Measurements from ENCODE around the gene ANP32A. TPM values are rescaled to one million over a fixed set of nuclear protein-coding genes. Genes with fewer than 3 reads are reported as not detected.

ANP32A gene
- total RNA-seq, 6 experiments from 2014 or later, result 95.7 to 130 (median 118) TPM

- no peak overlapping the region for H3K4me3 Mint-ChIP-seq
- H3K4me1 Mint-ChIP-seq (ENCODE audit: low read depth), result no peaks in the 10 kb centered on the region
- no peaks in the 10 kb centered on the region for H3K9me3 Mint-ChIP-seq
- H3K27me3 Mint-ChIP-seq (ENCODE audit: insufficient read depth), result peaks cover 21% of the 10 kb centered on the region
- H3K36me3 Mint-ChIP-seq (ENCODE audit: low read depth), result no peaks in the 10 kb centered on the region
- H3K27ac Mint-ChIP-seq, result no peak overlapping the region
- TF ChIP-seq CTCF (IDR thresholded peaks at IDR 0.05), result no peak
- DNase-seq, result no peak
These were observed 22.3 kb upstream of the ANP32A start for GRCh38 chr15:68842958-68843357.

- no peak for DNase-seq
- Mint-ChIP-seq H3K27ac (no peak overlapping the region), H3K4me1 (ENCODE audit: low read depth) (no peaks in the 10 kb centered on the region), H3K4me3 (no peak overlapping the region), H3K36me3 (ENCODE audit: low read depth) (peaks cover 12% of the 10 kb centered on the region), H3K9me3 (peaks cover 18% of the 10 kb centered on the region), H3K27me3 (ENCODE audit: insufficient read depth) (peaks cover 16% of the 10 kb centered on the region)
- no peak for TF ChIP-seq CTCF (IDR thresholded peaks at IDR 0.05)
These were observed 13.7 kb upstream of the ANP32A start for GRCh38 chr15:68834346-68834745.

GRCh38 chr15:68833700-68834331 lies 13.1 kb upstream of the ANP32A start:
- Mint-ChIP-seq H3K27me3 (ENCODE audit: insufficient read depth) (peaks cover 18% of the 10 kb centered on the region), H3K4me1 (ENCODE audit: low read depth) (no peaks in the 10 kb centered on the region), H3K36me3 (ENCODE audit: low read depth) (peaks cover 12% of the 10 kb centered on the region), H3K27ac (no peak overlapping the region), H3K4me3 (no peak overlapping the region), H3K9me3 (peaks cover 18% of the 10 kb centered on the region)
- no peak for TF ChIP-seq CTCF (IDR thresholded peaks at IDR 0.05)
- no peak for DNase-seq

GRCh38 chr15:68830141-68830785 lies 9.6 kb upstream of the ANP32A start:
- H3K27me3 Mint-ChIP-seq (ENCODE audit: insufficient read depth), result peaks cover 15% of the 10 kb centered on the region
- DNase-seq, result no peak
- H3K4me3 Mint-ChIP-seq, result no peak overlapping the region
- H3K27ac Mint-ChIP-seq, result no peak overlapping the region
- TF ChIP-seq CTCF (IDR thresholded peaks at IDR 0.05), result no peak
- no peaks in the 10 kb centered on the region for H3K4me1 Mint-ChIP-seq (ENCODE audit: low read depth)
- H3K36me3 Mint-ChIP-seq (ENCODE audit: low read depth), result peaks cover under 1% of the 10 kb centered on the region; the same call in 1 of the 2 replicates
- peaks cover under 1% of the 10 kb centered on the region for H3K9me3 Mint-ChIP-seq

GRCh38 chr15:68829068-68829467 lies 8.4 kb upstream of the ANP32A start:
- Mint-ChIP-seq H3K27ac (no peak overlapping the region), H3K36me3 (ENCODE audit: low read depth) (no peaks in the 10 kb centered on the region), H3K27me3 (ENCODE audit: insufficient read depth) (peaks cover 12% of the 10 kb centered on the region), H3K9me3 (no peaks in the 10 kb centered on the region; the same call in 1 of the 2 replicates), H3K4me1 (ENCODE audit: low read depth) (no peaks in the 10 kb centered on the region), H3K4me3 (no peak overlapping the region)
- peak; percentile 47; the same call in 1 of the 2 replicates for TF ChIP-seq CTCF (IDR thresholded peaks at IDR 0.05)
- no peak for DNase-seq
